Astrocyte (in vitro differentiated cells and primary cell): ENCODE results near the gene PDSS2.

ENCODE experiments used
- CTCF ChIP-seq: IDR thresholded peaks from 2 replicates; pipeline ENCODE4 v1.5.1; 2011; ENCODE audit warnings: low read depth, mild to moderate bottlenecking, inconsistent platforms, low read length, moderate library complexity; ENCODE audit not compliant: insufficient read depth
- EZH2 ChIP-seq: IDR thresholded peaks from 2 replicates; pipeline ENCODE4 v1.6.1; 2012; ENCODE audit warnings: mild to moderate bottlenecking, low read length, inconsistent platforms; ENCODE audit not compliant: insufficient read depth

GRCh38 chr6:107416145-107416544 is 43.2 kb downstream of the PDSS2 start:
- no peak for TF ChIP-seq CTCF
- no peak for TF ChIP-seq EZH2
